Heart left ventricle (tissue), 16 donors: ENCODE measurements around the gene BMPR2. TPM values are rescaled to one million over a fixed set of nuclear protein-coding genes. Genes with fewer than 3 reads are reported as not detected.

Experiments used
- ATAC-seq, 4 donors: fragments of 200-7000 bp; cut with Tn5 transposase; one replicate each; pipeline ENCODE4 v1.9.1; 2020 to 2022; ENCODE audit warnings: moderate library complexity in 4 of 4, mild to moderate bottlenecking in 3 of 4, moderate number of reproducible peaks in 1 of 4
- DNase-seq, 5 donors: peaks; one replicate each; pipeline ENCODE4 v3.0.0-alpha.2; 2020
- H3K27ac ChIP-seq, 12 donors: fragments of 200-600 bp; sonication (generic) in 4 of 12; one replicate each; pipeline versions ENCODE4 v1.5.0 to v1.8.0; 2016 to 2022; ENCODE audit warnings: mild to moderate bottlenecking in 2 of 12
- H3K27me3 ChIP-seq, 9 donors: fragments of 200-600 bp; sonication (generic) in 2 of 9; one replicate each; pipeline versions ENCODE4 v1.5.1 to v1.8.0; 2016 to 2022; ENCODE audit warnings: mild to moderate bottlenecking in 3 of 9
- H3K36me3 ChIP-seq, 9 donors: fragments of 200-600 bp; sonication (generic) in 2 of 9; one replicate each; pipeline versions ENCODE4 v1.5.0 to v1.8.0; 2018 to 2022; ENCODE audit warnings: mild to moderate bottlenecking in 2 of 9
- H3K4me1 ChIP-seq, 12 donors: fragments of 200-600 bp; sonication (generic) in 4 of 12; one replicate each; pipeline versions ENCODE4 v1.5.0 to v1.8.0; 2016 to 2022; ENCODE audit warnings: mild to moderate bottlenecking in 3 of 12
- H3K4me3 ChIP-seq, 12 donors: fragments of 200-600 bp; sonication (generic) in 4 of 12; one replicate each; pipeline versions ENCODE4 v1.5.0 to v1.8.0; 2017 to 2022; ENCODE audit warnings: mild to moderate bottlenecking in 9 of 12, moderate library complexity in 4 of 12
- H3K9me3 ChIP-seq, 12 donors: fragments of 200-600 bp; sonication (generic) in 4 of 12; one replicate each; pipeline versions ENCODE4 v1.5.0 to v1.8.0; 2016 to 2022; ENCODE audit warnings: mild to moderate bottlenecking in 1 of 12
- CTCF ChIP-seq, 12 donors: fragments of 200-600 bp; sonication (generic) in 4 of 12; IDR thresholded peaks; one replicate each; pipeline versions ENCODE4 v1.5.0 to v1.8.0; 2018 to 2022; ENCODE audit warnings: antibody characterized with exemption in 12 of 12, mild to moderate bottlenecking in 5 of 12
- POLR2A ChIP-seq, 2 donors: fragments of 450-650 bp; IDR thresholded peaks; one replicate each; pipeline ENCODE4 v1.6.1; 2017; ENCODE audit warnings: antibody characterized with exemption in 2 of 2, mild to moderate bottlenecking in 2 of 2, moderate library complexity in 2 of 2
- WGBS, 4 donors: extraction: QIAGEN DNeasy Blood & Tissue Kit in 2 of 4; methylation state at CpG; one replicate each; pipeline versions ENCODE4 v1.1.5 to v1.1.7; 2013 to 2018; 5-methylcytosine and 5-hydroxymethylcytosine counted together
- intact Hi-C, 10 donors: fragments of 100-400 bp; cut with DNase I; formaldehyde crosslinking; loops; one replicate each; pipeline versions ENCODE4 v1.11.1 to v1.14.2; 2022
- polyA plus RNA-seq, 2 donors: library from polyadenylated mRNA; stranded (reverse); fragments of 200-250 nt; gene quantifications; one replicate each; pipeline ENCODE4 v1.2.3, GENCODE V29; 2013
- total RNA-seq, 9 donors: library from RNA; depleted of rRNA in 2 of 9; stranded (reverse); fragments of >200 nt in 2 of 9; fragmentation: NEBNext Ultra II Directional in 3 of 9; extraction: Animal tissue kit (Norgen Biotek cat#: 25700) in 3 of 9; gene quantifications; one replicate each; pipeline versions ENCODE4 v1.1.0 to v1.2.4, GENCODE V29; 2016 to 2023
- donor health status: ischemic (EF 13 %, LVEDD 7.1; RV severe dilation, severe dysfunction).
- donor health status: healthy with polysubstance abuse.
- donor health status: DM: no; HTN: yes; CAD: no.
- donor health status: DM: no; HTN: no; CAD: no.
- donor health status: ischemic (EF 25% LVEDD 6.9; RV normal size, moderate dysfunction).
- donor health status: ischemic (EF 25% LVEDD 5.7; RV mildly dilated, moderate dysfunction).
- donor health status: healthy.
- donor health status: DM: yes; HTN: yes; CAD: no.
- donor health status: ischemic (EF 35%, LVEDD 5.7; RV mildly dilated, moderate dysfunction).
- donor health status: nonischemic (EF 11% LVEDD 7.7; RV severe dilation, severe dysfunction).
- donor health status: DM: yes; HTN: yes; CAD: no.
- donor health status: PGD.
- donor health status: ischemic (EF 29% LVEDD 5.4; RV normal size, mild dysfunction).
- donor health status: nonischemic (EF 23%, LVEDD 6.1; RV moderate dilation, normal function).

BMPR2 gene
- total and polyA plus RNA-seq, 11 donors, result 9.0 to 81.9 (median 59.9) TPM

GRCh38 chr2:202599105-202599504, 223.0 kb downstream of the BMPR2 start:
- H3K27me3 ChIP-seq, result no peaks in the 10 kb centered on the region
- TF ChIP-seq POLR2A (IDR thresholded peaks at IDR 0.05), result no peak
- no peaks in the 10 kb centered on the region for H3K36me3 ChIP-seq
- H3K4me3 ChIP-seq, result no peak overlapping the region
- ATAC-seq, result no peak
- H3K4me1 ChIP-seq, result peaks cover 0 to 16% (median 0%) of the 10 kb centered on the region in 12 donors
- 87 to 97% (median 93%) methylated on average over 2 of the region's 2 CpGs for WGBS, 4 donors
- intact Hi-C loops, result loop anchor here in 1 of 10 donors (10.0 kb wide), 1 partner anchor 286 kb away; no protein-coding TSS in a partner anchor
- H3K9me3 ChIP-seq, result no peaks in the 10 kb centered on the region
- DNase-seq, result no peak
- no peak overlapping the region for H3K27ac ChIP-seq

GRCh38 chr2:202599911-202600310, 223.8 kb downstream of the BMPR2 start:
- 62 to 73% (median 70%) methylated on average over 4 of the region's 4 CpGs for WGBS, 4 donors
- Histone ChIP-seq H3K27me3 (no peaks in the 10 kb centered on the region), H3K36me3 (no peaks in the 10 kb centered on the region), H3K27ac (peak overlapping the region in 1 of 12 donors; percentile 13), H3K4me1 (peaks cover 0 to 11% (median 0%) of the 10 kb centered on the region in 12 donors), H3K9me3 (no peaks in the 10 kb centered on the region), H3K4me3 (no peak overlapping the region)
- ATAC-seq (no peak), DNase-seq (no peak)
- intact Hi-C loops, result loop anchor here in 1 of 10 donors (10.0 kb wide), 1 partner anchor 285 kb away; no protein-coding TSS in a partner anchor
- TF ChIP-seq CTCF (IDR thresholded peaks at IDR 0.05), result no peak
- no peak for TF ChIP-seq POLR2A (IDR thresholded peaks at IDR 0.05)

- Histone ChIP-seq H3K27me3 (no peaks in the 10 kb centered on the region), H3K4me3 (no peak overlapping the region), H3K9me3 (no peaks in the 10 kb centered on the region), H3K27ac (no peak overlapping the region), H3K4me1 (peaks cover 0 to 25% (median 0%) of the 10 kb centered on the region in 12 donors), H3K36me3 (no peaks in the 10 kb centered on the region)
- intact Hi-C loops, result no loop called here
- no peak for TF ChIP-seq POLR2A (IDR thresholded peaks at IDR 0.05)
- no peak for TF ChIP-seq CTCF (IDR thresholded peaks at IDR 0.05)
- 72 to 88% (median 78%) methylated on average over 4 of the region's 4 CpGs for WGBS, 4 donors
- no peak for ATAC-seq
- no peak for DNase-seq
Observed at GRCh38 chr2:202604699-202605098, 228.6 kb downstream of the BMPR2 start.

GRCh38 chr2:202605174-202605573, 229.0 kb downstream of the BMPR2 start:
- Histone ChIP-seq H3K4me1 (peaks cover 0 to 25% (median 0%) of the 10 kb centered on the region in 12 donors), H3K4me3 (no peak overlapping the region), H3K36me3 (no peaks in the 10 kb centered on the region), H3K27ac (no peak overlapping the region), H3K27me3 (no peaks in the 10 kb centered on the region), H3K9me3 (no peaks in the 10 kb centered on the region)
- ATAC-seq, result no peak
- no peak for DNase-seq
- intact Hi-C loops, result no loop called here
- 85 to 97% (median 90%) methylated on average over 1 of the region's 1 CpG for WGBS, 4 donors
- no peak for TF ChIP-seq POLR2A (IDR thresholded peaks at IDR 0.05)
- no peak for TF ChIP-seq CTCF (IDR thresholded peaks at IDR 0.05)
